Type B pancreatic cell (in vitro differentiated cells): ENCODE measurements around the gene TBC1D22A. TPM values are rescaled to one million over a fixed set of nuclear protein-coding genes. Genes with fewer than 3 reads are reported as not detected.
A peak's percentile ranks its signal among the peaks of the same experiment; 100 is the strongest.

Experiments used
- DNase-seq: peaks from one replicate; pipeline ENCODE4 v3.0.0; 2021; ENCODE audit warnings: mixed read lengths; ENCODE audit not compliant: unreplicated experiment; ENCODE audit errors: extremely low spot score
- H3K27ac Mint-ChIP-seq: 2 replicates; pipeline ENCODE4 v1.8.0; 2021; ENCODE audit warnings: mild to moderate bottlenecking, mixed read lengths
- H3K27me3 Mint-ChIP-seq: 2 replicates; pipeline ENCODE4 v1.8.0; 2021; ENCODE audit warnings: mixed read lengths
- H3K36me3 Mint-ChIP-seq: 2 replicates; pipeline ENCODE4 v1.8.0; 2021; ENCODE audit warnings: mixed read lengths
- H3K4me1 Mint-ChIP-seq: one replicate; pipeline ENCODE4 v1.8.0; 2021; ENCODE audit warnings: mixed read lengths; ENCODE audit not compliant: unreplicated experiment
- H3K4me3 Mint-ChIP-seq: 2 replicates; pipeline ENCODE4 v1.8.0; 2021; ENCODE audit warnings: mild to moderate bottlenecking, mixed read lengths
- H3K9me3 Mint-ChIP-seq: 2 replicates; pipeline ENCODE4 v1.8.0; 2021; ENCODE audit warnings: mixed read lengths
- CTCF ChIP-seq: fragments of 200-600 bp; sonication (generic); conservative IDR thresholded peaks from 2 replicates; pipeline ENCODE4 v1.5.0; 2021; ENCODE audit warnings: antibody characterized with exemption, mild to moderate bottlenecking
- total RNA-seq: library from RNA; stranded (reverse); gene quantifications from 2 replicates; pipeline ENCODE4 v1.2.1, GENCODE V29; 2021; ENCODE audit warnings: low replicate concordance

Gene TBC1D22A
- total RNA-seq, 1 donor from 2014 or later, result 16.2 TPM

DNA sequence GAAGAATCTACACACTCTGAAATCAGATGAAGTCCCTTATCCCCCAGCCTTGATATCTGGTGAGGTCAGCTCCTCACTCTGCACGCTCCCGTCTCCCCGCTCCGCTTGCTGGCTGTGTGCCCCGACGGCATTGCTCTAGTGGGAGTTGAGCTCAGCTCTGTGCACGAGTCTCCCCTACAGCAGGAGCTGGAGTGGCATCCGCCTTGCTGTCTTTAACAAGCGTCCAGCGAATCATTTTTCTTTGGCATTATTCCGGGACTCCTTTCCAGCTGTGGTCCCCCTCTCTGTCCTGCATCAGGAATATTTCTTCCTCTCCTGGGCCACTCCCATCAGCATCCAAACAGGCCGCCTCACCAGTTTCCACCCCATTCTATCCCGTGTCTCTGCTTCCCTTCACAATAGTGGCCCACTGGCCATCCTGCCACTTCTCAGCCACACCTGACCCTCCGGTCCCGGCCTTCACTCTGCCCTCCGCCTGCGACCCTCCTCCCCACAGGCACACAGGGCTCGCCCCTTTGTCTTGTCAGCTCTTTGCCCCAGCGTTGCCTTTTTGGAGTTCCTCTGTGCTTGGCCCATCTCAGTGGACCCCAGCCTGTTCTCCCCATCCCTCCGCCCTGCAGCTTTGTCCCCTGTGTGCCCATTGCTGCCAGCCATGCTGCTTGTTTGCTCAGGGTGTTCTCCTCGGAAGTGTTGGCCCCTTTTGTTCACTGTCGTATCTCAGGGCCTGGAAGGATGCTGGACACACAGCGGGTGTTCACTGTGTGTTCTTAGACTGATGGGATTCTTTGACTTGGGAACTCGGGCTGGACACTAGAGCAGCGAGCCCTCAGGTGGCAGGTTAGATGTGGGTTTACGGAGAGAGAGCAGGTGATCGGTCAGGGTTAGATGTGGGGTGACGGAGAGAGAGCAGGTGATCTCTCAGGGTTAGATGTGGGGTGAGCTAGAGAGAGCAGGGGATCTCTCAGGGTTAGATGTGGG, 441.8 kb downstream of the TBC1D22A start:
- peaks cover 4% of the 10 kb centered on the region for H3K9me3 Mint-ChIP-seq
- peak; percentile 62 for DNase-seq
- H3K36me3 Mint-ChIP-seq, result no peaks in the 10 kb centered on the region
- no peak overlapping the region for H3K27ac Mint-ChIP-seq
- no peak overlapping the region for H3K4me3 Mint-ChIP-seq
- no peaks in the 10 kb centered on the region for H3K27me3 Mint-ChIP-seq
- TF ChIP-seq CTCF, result no peak
- no peaks in the 10 kb centered on the region for H3K4me1 Mint-ChIP-seq

DNA sequence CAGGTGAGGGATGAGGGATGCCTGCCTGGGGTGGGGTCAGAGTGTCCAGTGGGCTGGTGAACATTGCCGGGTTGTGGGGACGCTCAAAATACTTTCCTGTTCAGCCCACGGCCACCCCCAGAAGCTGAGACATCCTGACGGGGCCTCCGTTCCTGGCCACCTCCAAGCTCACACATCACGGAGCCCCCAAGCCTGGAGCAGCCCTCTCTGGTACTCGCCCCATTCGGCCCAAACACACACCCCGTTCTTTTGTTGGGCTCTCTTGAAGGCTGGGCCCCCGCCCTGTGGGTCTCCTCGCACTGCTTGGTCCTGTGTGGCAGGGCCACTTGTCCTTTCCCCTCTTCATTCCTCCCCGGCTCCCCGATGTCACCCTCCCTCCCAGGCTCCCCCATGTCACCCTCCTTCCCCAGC, 442.6 kb downstream of the TBC1D22A start:
- Mint-ChIP-seq H3K36me3 (no peaks in the 10 kb centered on the region), H3K27ac (no peak overlapping the region), H3K27me3 (no peaks in the 10 kb centered on the region), H3K4me1 (no peaks in the 10 kb centered on the region), H3K9me3 (peaks cover 4% of the 10 kb centered on the region), H3K4me3 (no peak overlapping the region)
- TF ChIP-seq CTCF, result no peak
- DNase-seq, result no peak

DNA sequence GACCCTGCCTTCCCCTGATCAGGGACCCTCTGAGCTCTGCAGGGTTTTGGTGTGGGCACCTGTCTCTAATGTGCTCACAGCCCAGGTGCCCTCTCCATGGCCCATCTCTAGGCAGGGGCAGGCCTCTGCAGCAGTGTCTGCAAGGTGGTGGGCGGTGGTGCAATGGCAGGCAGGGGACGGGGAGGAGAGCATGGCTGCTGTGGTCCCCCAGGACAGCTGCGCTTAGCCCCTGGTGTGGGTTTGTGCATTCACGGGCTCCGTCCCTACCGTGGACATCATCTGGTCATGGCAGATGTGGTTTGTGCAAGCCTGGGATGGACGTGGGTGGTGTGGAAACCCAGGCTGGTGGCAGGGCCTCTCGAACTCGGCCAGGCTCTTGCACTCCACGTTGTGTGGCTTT, 443.1 kb downstream of the TBC1D22A start:
- DNase-seq, result no peak
- no peak overlapping the region for H3K27ac Mint-ChIP-seq
- H3K9me3 Mint-ChIP-seq, result peaks cover 4% of the 10 kb centered on the region
- H3K4me1 Mint-ChIP-seq, result no peaks in the 10 kb centered on the region
- TF ChIP-seq CTCF, result no peak
- H3K36me3 Mint-ChIP-seq, result no peaks in the 10 kb centered on the region
- H3K4me3 Mint-ChIP-seq, result no peak overlapping the region
- H3K27me3 Mint-ChIP-seq, result no peaks in the 10 kb centered on the region

- Mint-ChIP-seq H3K9me3 (peaks cover 4% of the 10 kb centered on the region), H3K27me3 (no peaks in the 10 kb centered on the region), H3K4me1 (no peaks in the 10 kb centered on the region), H3K27ac (no peak overlapping the region), H3K4me3 (no peak overlapping the region), H3K36me3 (no peaks in the 10 kb centered on the region)
- no peak for TF ChIP-seq CTCF
- DNase-seq, result no peak
These were observed 443.7 kb downstream of the TBC1D22A start for GRCh38 chr22:47206164-47206563.

DNA sequence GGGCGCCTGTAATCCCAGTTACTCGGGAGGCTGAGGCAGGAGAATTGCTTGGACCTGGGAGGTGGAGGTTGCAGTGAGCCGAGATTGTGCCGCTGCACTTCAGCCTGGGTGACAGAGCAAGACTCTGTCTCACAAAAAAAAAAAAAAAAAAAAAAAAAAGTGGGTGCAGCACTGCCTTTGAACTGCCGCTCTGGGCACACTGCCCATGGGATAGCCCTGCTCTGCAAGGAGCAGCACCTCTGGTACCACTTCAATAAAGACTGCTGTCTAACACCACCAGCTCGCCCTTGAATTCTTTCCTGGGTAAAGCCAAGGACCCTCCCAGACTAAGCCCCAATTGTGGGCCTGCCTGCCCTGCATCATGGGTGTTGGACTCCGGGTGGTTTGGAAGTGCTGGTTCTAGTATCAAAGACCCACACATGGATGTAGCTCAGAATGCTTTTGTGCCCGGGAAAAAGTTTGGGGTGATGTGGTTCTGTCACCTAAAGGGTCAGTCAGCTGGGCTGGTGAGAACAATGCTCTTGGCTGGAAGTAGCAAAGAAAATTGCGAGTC, 444.3 kb downstream of the TBC1D22A start:
- Mint-ChIP-seq H3K9me3 (peaks cover 4% of the 10 kb centered on the region), H3K27ac (no peak overlapping the region), H3K36me3 (no peaks in the 10 kb centered on the region), H3K4me3 (no peak overlapping the region), H3K27me3 (no peaks in the 10 kb centered on the region), H3K4me1 (no peaks in the 10 kb centered on the region)
- DNase-seq, result no peak
- no peak for TF ChIP-seq CTCF
